HG03196 (cell line): Measurements from ENCODE around the gene RSKR.
"Not testable (repeated sequence)": the region's sequence is repeated elsewhere in the genome, so short reads cannot be mapped to it uniquely, and the experiment has no call there.

ENCODE experiments used
- ATAC-seq: cut with Tn5 transposase; IDR thresholded peaks from one replicate; pipeline ENCODE4 v1.9.1; 2021; ENCODE audit not compliant: unreplicated experiment

Gene RSKR

GRCh38 chr17:28579526-28579925 is 34.5 kb downstream of the RSKR start:
- no peak for ATAC-seq

- no peak for ATAC-seq
Observed at GRCh38 chr17:28578246-28579195, 35.5 kb downstream of the RSKR start.

DNA sequence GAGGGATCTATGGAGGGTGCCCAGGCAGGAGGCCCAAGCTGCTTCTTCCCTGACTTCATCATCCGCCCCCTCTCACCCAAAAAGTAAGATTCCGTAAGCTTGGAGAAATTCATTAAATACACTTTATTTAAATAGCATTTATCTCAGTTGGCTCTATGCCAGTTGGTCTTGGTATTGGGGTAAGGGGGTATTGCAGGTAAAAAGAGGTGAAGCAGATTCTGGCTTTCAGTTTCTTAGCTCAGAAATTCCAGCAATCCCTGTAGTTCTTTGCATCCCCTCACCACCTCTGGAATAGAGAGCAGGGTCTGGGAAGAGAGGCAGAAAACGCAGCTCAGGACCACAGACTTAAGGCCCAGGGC is 36.5 kb downstream of the RSKR start:
- ATAC-seq: no peak

DNA sequence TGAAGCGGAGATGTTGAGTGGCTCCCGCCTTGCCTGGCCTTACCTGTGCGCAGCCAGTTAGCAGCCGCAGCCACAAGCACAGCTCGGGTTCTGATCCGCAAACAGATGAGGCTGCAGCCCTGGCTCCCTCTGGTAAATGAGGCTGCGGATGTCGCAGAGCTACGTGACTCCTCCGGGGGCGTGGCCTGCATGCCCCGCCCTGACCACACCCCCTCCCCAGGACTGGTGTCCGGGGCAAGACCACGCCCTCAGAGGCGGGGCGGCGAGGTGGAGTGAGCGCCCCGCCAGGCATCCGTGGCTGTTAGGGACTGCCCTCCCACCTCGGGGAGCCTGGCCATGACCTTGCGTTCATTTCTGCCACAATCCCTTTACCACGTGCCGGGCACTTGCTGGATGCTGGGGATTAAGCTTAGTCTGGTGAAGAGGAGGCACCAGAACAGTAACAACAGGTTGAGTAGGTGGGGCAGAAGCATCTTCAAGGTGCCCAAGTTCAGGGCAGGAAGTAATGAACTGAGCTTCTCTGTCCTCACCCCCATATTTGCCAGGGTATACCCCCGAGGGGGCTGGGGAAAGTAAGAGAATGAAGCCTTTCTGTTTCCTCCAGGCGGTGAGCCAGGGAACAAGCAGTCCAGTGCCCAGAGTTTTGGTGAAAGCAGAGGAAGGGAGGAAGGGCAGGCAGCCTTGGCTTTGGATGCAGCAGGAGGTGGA is 37.1 kb downstream of the RSKR start, which contains the start of gene ALDOC:
ALDOC (minus strand) TSS at position 138 of the 708 bp plus-strand sequence. CDS start 1,363 bp downstream, outside the sequence.
- peak; percentile 72 for ATAC-seq

DNA sequence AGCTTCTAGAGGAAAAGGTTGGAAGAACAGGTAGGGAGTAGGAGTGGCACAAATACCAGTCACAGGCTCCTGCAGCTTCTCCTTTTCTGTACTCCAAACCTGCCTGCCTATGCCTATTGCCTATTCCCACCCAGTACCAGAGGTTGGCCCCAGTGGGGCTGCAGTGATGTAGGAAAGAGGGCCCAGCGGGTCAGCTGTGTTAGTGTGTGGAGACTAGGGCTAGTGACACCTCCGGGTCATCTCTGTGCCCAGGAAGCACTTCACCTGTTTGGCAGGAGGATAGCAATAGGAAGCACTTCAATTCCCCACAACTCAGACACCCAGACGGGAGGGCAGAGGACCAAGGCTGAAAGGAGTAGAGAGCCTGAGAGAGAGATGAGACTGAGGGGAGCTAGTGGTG is 38.0 kb downstream of the RSKR start:
- ATAC-seq: not testable (repeated sequence)

- ATAC-seq: no peak
Observed at GRCh38 chr17:28575126-28575795, 38.7 kb downstream of the RSKR start.

GRCh38 chr17:28574526-28574925 is 39.5 kb downstream of the RSKR start:
- ATAC-seq: no peak

GRCh38 chr17:28573966-28574480 is 40.0 kb downstream of the RSKR start:
- ATAC-seq: no peak

- no peak for ATAC-seq
Observed at GRCh38 chr17:28573521-28573920, 40.5 kb downstream of the RSKR start.

- no peak for ATAC-seq
Observed at GRCh38 chr17:28573040-28573380, 41.0 kb downstream of the RSKR start.

DNA sequence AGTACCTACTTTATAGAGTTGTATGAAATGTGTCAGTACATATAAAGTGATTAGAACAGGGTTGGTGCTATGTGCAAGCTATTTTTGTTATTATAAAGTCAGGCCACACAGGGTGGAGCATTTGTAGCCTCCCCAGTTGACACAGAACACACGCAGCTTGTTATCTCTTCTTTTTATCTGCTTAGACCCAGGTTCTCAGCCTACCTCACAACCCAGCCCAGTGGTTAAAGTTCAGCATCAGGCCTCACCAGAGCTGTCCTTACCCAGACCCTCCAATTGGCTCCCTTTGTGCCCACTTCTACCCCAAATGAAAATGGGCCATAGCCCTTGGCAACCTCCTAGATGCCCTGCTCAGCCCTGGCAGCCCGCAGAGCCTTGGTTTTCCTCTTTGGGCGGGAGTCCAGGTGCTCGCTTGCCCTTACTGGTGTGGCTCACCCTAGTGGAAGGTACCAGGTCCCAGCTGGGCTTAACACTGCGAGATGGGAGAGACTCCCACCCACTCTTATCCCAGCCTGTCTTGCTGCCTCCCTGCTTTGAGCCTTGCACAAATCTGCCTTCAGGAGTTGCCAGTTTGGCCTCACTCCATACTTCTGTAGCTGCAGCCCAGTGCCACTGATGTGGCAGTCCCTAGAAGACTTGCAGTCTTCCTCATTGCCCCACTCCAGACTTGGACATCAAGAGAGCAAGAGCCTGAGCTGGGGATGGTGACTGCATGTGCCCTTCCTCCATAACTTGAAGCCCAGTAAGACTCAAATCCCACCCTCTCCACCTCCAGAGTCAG is 41.5 kb downstream of the RSKR start:
- no peak for ATAC-seq

GRCh38 chr17:28571361-28572122 is 42.4 kb downstream of the RSKR start, which contains the start of gene PIGS:
PIGS (minus strand) TSS chr17:28571524; CDS start chr17:28571496, 28 bp downstream.
- peak; percentile 73 for ATAC-seq

DNA sequence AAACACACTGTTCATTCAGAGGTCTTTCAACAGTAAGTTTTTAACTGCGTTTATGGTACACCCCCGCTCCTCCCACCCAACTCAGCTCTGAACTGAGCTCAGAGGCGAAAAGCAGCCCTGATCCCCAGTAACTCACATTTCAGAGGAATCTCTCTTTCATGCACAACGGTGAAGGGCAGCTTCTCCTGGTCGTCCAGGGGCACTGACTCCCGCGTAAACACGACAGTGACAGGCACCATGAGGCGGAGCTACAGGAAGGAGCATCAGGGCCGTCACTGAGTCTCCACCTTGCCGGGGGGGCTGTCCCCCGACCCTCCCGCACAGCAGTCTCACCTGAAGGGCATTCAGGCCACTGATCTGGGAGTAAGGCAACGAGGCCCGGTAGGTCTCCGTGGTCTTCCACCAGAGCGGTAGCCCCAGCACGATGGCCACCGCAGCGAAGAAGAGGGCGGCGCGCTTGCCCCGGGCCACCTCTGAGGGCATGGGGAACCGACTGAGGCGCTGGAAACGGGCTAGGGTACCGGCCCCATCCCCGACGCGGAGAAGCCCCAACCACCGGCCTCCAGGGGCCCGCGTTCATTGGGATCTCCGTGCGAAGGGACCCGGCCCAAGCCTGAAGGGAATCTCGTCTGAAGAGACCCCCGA is 43.1 kb downstream of the RSKR start:
- peak; percentile 20 for ATAC-seq

GRCh38 chr17:28569446-28569845 is 44.5 kb downstream of the RSKR start:
- ATAC-seq: no peak

DNA sequence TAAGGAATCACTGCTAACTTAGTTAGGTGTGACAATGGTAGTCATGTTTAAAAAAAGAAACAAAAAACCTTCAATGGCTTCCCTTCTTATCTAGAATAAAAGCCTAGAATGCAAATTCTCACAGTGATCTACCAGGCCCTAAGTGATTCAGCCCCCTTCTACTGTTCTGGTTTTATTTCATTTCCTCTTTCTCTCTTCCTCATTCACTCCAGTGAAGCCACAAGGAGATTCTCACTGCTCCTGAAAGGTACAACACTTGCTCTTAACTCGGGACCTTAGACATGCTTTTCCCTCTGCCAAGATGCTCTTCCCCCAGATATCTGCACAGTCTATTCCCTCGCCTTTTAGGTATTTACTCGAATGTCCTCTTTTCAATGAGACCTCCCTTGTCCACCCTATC is 46.4 kb downstream of the RSKR start:
- ATAC-seq: no peak

- no peak for ATAC-seq
Observed at GRCh38 chr17:28563475-28563874, 50.5 kb downstream of the RSKR start.
